Gastrocnemius medialis (tissue), 4 donors: Measurements from ENCODE around the gene WEE2.

Source experiments
- POLR2A ChIP-seq, 2 donors: fragments of 450-650 bp; IDR thresholded peaks; one replicate each; pipeline ENCODE4 v1.6.1; 2017; ENCODE audit warnings: antibody characterized with exemption in 2 of 2, mild to moderate bottlenecking in 2 of 2, moderate library complexity in 2 of 2
- TF ChIP-seq, protein P1 (sequence below), 5 experiments: fragments of 450-650 bp in 3 of 5; fragments of 200-600 bp in 2 of 5; sonication (generic) in 2 of 5; IDR thresholded peaks in 4 of 5; conservative IDR thresholded peaks in 1 of 5; 1 replicate in 4 of 5; 2 replicates in 1 of 5; pipeline ENCODE4 v1.5.1; 2016 to 2019; ENCODE audit warnings: antibody characterized with exemption in 5 of 5, mild to moderate bottlenecking in 3 of 5, moderate library complexity in 3 of 5

- TF ChIP-seq, protein P1, sequence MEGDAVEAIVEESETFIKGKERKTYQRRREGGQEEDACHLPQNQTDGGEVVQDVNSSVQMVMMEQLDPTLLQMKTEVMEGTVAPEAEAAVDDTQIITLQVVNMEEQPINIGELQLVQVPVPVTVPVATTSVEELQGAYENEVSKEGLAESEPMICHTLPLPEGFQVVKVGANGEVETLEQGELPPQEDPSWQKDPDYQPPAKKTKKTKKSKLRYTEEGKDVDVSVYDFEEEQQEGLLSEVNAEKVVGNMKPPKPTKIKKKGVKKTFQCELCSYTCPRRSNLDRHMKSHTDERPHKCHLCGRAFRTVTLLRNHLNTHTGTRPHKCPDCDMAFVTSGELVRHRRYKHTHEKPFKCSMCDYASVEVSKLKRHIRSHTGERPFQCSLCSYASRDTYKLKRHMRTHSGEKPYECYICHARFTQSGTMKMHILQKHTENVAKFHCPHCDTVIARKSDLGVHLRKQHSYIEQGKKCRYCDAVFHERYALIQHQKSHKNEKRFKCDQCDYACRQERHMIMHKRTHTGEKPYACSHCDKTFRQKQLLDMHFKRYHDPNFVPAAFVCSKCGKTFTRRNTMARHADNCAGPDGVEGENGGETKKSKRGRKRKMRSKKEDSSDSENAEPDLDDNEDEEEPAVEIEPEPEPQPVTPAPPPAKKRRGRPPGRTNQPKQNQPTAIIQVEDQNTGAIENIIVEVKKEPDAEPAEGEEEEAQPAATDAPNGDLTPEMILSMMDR (IDR thresholded peaks at IDR 0.05 in 4 of 5, conservative IDR thresholded peaks at IDR 0.05 in 1 of 5), result no peak
- no peak for TF ChIP-seq POLR2A (IDR thresholded peaks at IDR 0.05)
These were observed 29.1 kb upstream of the WEE2 start for GRCh38 chr7:141679014-141679413.
